Neural cell (in vitro differentiated cells): Measurements from ENCODE around the gene STH. TPM values are rescaled to one million over a fixed set of nuclear protein-coding genes. Genes with fewer than 3 reads are reported as not detected.

ENCODE experiments used
- H2AFZ ChIP-seq: fragments of 200-600, 300-800 bp; sonication (generic), shearing (Covaris generic); 2 replicates; pipeline ENCODE4 v1.6.0; 2014; ENCODE audit warnings: low read depth, mild to moderate bottlenecking, antibody characterized with exemption, low read length, moderate library complexity
- H3F3A ChIP-seq: fragments of 200-600 bp; shearing (Covaris generic); 2 replicates; pipeline ENCODE4 v1.6.1; 2016; ENCODE audit warnings: mild to moderate bottlenecking, moderate library complexity, mixed read lengths, antibody characterized with exemption, low read length; ENCODE audit not compliant: insufficient read depth, poor library complexity, severe bottlenecking
- H3K27ac ChIP-seq: fragments of 200-600, 300-800 bp; sonication (generic), shearing (Covaris generic); 2 replicates; pipeline ENCODE4 v1.5.1; 2014; ENCODE audit warnings: mild to moderate bottlenecking, low read length, moderate library complexity
- H3K27me3 ChIP-seq: fragments of 300-800, 200-600 bp; sonication (generic), shearing (Covaris generic); 2 replicates; pipeline ENCODE4 v1.6.0; 2014; ENCODE audit warnings: mild to moderate bottlenecking, low read depth, low read length, moderate library complexity; ENCODE audit not compliant: insufficient read depth
- H3K36me3 ChIP-seq: fragments of 300-800, 200-600 bp; sonication (generic), shearing (Covaris generic); 2 replicates; pipeline ENCODE4 v1.5.1; 2014; ENCODE audit warnings: mild to moderate bottlenecking, antibody characterized with exemption, low read length, moderate library complexity; ENCODE audit not compliant: insufficient read depth
- H3K4me2 ChIP-seq: fragments of 300-800, 200-600 bp; sonication (generic), shearing (Covaris generic); 2 replicates; pipeline ENCODE4 v1.6.0; 2014; ENCODE audit warnings: mild to moderate bottlenecking, low read length
- H3K4me3 ChIP-seq: fragments of 300-800, 200-600 bp; sonication (generic), shearing (Covaris generic); 2 replicates; pipeline ENCODE4 v1.5.1; 2014; ENCODE audit warnings: mild to moderate bottlenecking, low read length, moderate library complexity
- H3K79me2 ChIP-seq: fragments of 200-600 bp; shearing (Covaris generic); replicated peaks from 2 replicates; pipeline ENCODE4 v1.6.0; 2014; ENCODE audit warnings: mild to moderate bottlenecking, low read length, moderate library complexity; ENCODE audit not compliant: insufficient read depth
- H3K9ac ChIP-seq: fragments of 300-800, 200-600 bp; sonication (generic), shearing (Covaris generic); 2 replicates; pipeline ENCODE4 v1.6.1; 2016; ENCODE audit warnings: mild to moderate bottlenecking, low read length, mixed read lengths
- H3K9me2 ChIP-seq: fragments of 200-600 bp; shearing (Covaris generic); 2 replicates; pipeline ENCODE4 v1.6.1; 2016; ENCODE audit warnings: mild to moderate bottlenecking, low read length, mixed read lengths; ENCODE audit not compliant: insufficient read depth
- H3K9me3 ChIP-seq: fragments of 200-600, 300-800 bp; sonication (generic), shearing (Covaris generic); 2 replicates; pipeline ENCODE4 v1.6.1; 2016; ENCODE audit warnings: mild to moderate bottlenecking, mixed run types, low read length, moderate library complexity, mixed read lengths
- H4K20me1 ChIP-seq: fragments of 200-600 bp; shearing (Covaris generic); 2 replicates; pipeline ENCODE4 v1.6.1; 2016; ENCODE audit warnings: mild to moderate bottlenecking, mixed run types; ENCODE audit not compliant: insufficient read depth
- EP300 ChIP-seq: fragments of 450-650 bp; conservative IDR thresholded peaks from 2 replicates; pipeline ENCODE4 v1.6.1; 2014; ENCODE audit warnings: antibody characterized with exemption, mild to moderate bottlenecking, moderate library complexity; ENCODE audit not compliant: poor library complexity, severe bottlenecking
- EZH2 ChIP-seq: fragments of 200-600, 300-800 bp; shearing (Covaris generic), sonication (generic); IDR thresholded peaks from 2 replicates; pipeline ENCODE4 v1.6.1; 2014; ENCODE audit warnings: antibody characterized with exemption, low read length, borderline replicate concordance, mild to moderate bottlenecking; ENCODE audit not compliant: insufficient read depth, poor library complexity, severe bottlenecking
- MXI1 ChIP-seq: fragments of 450-650 bp; conservative IDR thresholded peaks from 2 replicates; pipeline ENCODE4 v1.6.1; 2014; ENCODE audit warnings: antibody characterized with exemption, mild to moderate bottlenecking; ENCODE audit not compliant: poor library complexity, severe bottlenecking
- POLR2AphosphoS5 ChIP-seq: IDR thresholded peaks from 2 replicates; pipeline ENCODE4 v1.6.1; 2012
- RAD21 ChIP-seq: fragments of 450-650 bp; conservative IDR thresholded peaks from 2 replicates; pipeline ENCODE4 v1.6.1; 2014; ENCODE audit warnings: antibody characterized with exemption, mild to moderate bottlenecking, moderate library complexity
- SMC3 ChIP-seq: fragments of 450-650 bp; conservative IDR thresholded peaks from 2 replicates; pipeline ENCODE4 v1.6.1; 2014; ENCODE audit warnings: antibody characterized with exemption, mild to moderate bottlenecking, moderate library complexity; ENCODE audit not compliant: poor library complexity
- TAF1 ChIP-seq: IDR thresholded peaks from 2 replicates; pipeline ENCODE4 v1.6.1; 2012; ENCODE audit warnings: low read depth
- polyA plus RNA-seq: library from polyadenylated mRNA; depleted of rRNA; stranded (reverse); fragments of >200 nt; gene quantifications from 2 replicates; pipeline ENCODE4 v1.2.3, GENCODE V29; 2014
- TF ChIP-seq, protein P1 (sequence below): fragments of 450-650 bp; IDR thresholded peaks from 2 replicates; pipeline ENCODE4 v1.5.1; 2014; ENCODE audit warnings: antibody characterized with exemption, mild to moderate bottlenecking, moderate library complexity; ENCODE audit not compliant: poor library complexity, severe bottlenecking
- TF ChIP-seq, protein P2 (sequence below): IDR thresholded peaks from 2 replicates; pipeline ENCODE4 v1.6.1; 2012; ENCODE audit warnings: borderline replicate concordance

The STH gene
- polyA plus RNA-seq, 1 donor from 2014 or later, result not detected

GRCh38 chr17:46047856-46048255, 48.8 kb downstream of the STH start:
- H3K27ac ChIP-seq, result no peak overlapping the region
- no peaks in the 10 kb centered on the region for H3K79me2 ChIP-seq
- no peak overlapping the region for H2AFZ ChIP-seq
- H3K9me2 ChIP-seq, result no peaks in the 10 kb centered on the region
- H3K36me3 ChIP-seq, result peaks cover 6% of the 10 kb centered on the region
- TF ChIP-seq POLR2AphosphoS5 (no peak), EZH2 (no peak), RAD21 (no peak), EP300 (no peak), SMC3 (no peak), MXI1 (no peak), TAF1 (no peak)
- TF ChIP-seq, protein P1, sequence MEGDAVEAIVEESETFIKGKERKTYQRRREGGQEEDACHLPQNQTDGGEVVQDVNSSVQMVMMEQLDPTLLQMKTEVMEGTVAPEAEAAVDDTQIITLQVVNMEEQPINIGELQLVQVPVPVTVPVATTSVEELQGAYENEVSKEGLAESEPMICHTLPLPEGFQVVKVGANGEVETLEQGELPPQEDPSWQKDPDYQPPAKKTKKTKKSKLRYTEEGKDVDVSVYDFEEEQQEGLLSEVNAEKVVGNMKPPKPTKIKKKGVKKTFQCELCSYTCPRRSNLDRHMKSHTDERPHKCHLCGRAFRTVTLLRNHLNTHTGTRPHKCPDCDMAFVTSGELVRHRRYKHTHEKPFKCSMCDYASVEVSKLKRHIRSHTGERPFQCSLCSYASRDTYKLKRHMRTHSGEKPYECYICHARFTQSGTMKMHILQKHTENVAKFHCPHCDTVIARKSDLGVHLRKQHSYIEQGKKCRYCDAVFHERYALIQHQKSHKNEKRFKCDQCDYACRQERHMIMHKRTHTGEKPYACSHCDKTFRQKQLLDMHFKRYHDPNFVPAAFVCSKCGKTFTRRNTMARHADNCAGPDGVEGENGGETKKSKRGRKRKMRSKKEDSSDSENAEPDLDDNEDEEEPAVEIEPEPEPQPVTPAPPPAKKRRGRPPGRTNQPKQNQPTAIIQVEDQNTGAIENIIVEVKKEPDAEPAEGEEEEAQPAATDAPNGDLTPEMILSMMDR, result no peak
- TF ChIP-seq, protein P2, sequence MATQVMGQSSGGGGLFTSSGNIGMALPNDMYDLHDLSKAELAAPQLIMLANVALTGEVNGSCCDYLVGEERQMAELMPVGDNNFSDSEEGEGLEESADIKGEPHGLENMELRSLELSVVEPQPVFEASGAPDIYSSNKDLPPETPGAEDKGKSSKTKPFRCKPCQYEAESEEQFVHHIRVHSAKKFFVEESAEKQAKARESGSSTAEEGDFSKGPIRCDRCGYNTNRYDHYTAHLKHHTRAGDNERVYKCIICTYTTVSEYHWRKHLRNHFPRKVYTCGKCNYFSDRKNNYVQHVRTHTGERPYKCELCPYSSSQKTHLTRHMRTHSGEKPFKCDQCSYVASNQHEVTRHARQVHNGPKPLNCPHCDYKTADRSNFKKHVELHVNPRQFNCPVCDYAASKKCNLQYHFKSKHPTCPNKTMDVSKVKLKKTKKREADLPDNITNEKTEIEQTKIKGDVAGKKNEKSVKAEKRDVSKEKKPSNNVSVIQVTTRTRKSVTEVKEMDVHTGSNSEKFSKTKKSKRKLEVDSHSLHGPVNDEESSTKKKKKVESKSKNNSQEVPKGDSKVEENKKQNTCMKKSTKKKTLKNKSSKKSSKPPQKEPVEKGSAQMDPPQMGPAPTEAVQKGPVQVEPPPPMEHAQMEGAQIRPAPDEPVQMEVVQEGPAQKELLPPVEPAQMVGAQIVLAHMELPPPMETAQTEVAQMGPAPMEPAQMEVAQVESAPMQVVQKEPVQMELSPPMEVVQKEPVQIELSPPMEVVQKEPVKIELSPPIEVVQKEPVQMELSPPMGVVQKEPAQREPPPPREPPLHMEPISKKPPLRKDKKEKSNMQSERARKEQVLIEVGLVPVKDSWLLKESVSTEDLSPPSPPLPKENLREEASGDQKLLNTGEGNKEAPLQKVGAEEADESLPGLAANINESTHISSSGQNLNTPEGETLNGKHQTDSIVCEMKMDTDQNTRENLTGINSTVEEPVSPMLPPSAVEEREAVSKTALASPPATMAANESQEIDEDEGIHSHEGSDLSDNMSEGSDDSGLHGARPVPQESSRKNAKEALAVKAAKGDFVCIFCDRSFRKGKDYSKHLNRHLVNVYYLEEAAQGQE, result no peak
- H4K20me1 ChIP-seq, result peaks cover 5% of the 10 kb centered on the region
- no peaks in the 10 kb centered on the region for H3K27me3 ChIP-seq
- no peak overlapping the region for H3K4me2 ChIP-seq
- no peak overlapping the region for H3K4me3 ChIP-seq
- H3K9ac ChIP-seq, result no peak overlapping the region
- H3K9me3 ChIP-seq, result no peaks in the 10 kb centered on the region
- H3F3A ChIP-seq, result no peaks in the 10 kb centered on the region

Other genes with a start within 250 kb of the STH start
- 3.3 and 4.5 TPM in 2 replicates for gene CRHR1, start 214.9 kb upstream of the STH start, polyA plus RNA-seq
- not detected in 2 replicates for gene SPPL2C, start 154.4 kb upstream of the STH start, polyA plus RNA-seq
- gene MAPT, start 104.7 kb upstream of the STH start, polyA plus RNA-seq, result 94.5 and 101 TPM in 2 replicates
- gene KANSL1, start 194.2 kb downstream of the STH start, polyA plus RNA-seq, result 65.0 and 88.1 TPM in 2 replicates